Mesenchymal stem cell (in vitro differentiated cells and primary cell): ENCODE data around the gene CYYR1.
A peak's percentile ranks its signal among the peaks of the same experiment; 100 is the strongest.

Experiments used
- DNase-seq: peaks from one replicate; pipeline ENCODE4 v3.0.0-alpha.2; 2013
- H2AFZ ChIP-seq: one replicate; pipeline ENCODE4 v1.6.1; 2013; ENCODE audit warnings: low read depth, mild to moderate bottlenecking, control low read depth, inconsistent platforms, low read length, moderate library complexity
- H2AK5ac ChIP-seq: 2 replicates; pipeline ENCODE4 v1.6.1; 2013; ENCODE audit warnings: low read length, moderate library complexity, mild to moderate bottlenecking, inconsistent platforms; ENCODE audit not compliant: severe bottlenecking
- H2BK120ac ChIP-seq: one replicate; pipeline ENCODE4 v1.6.1; 2013; ENCODE audit warnings: low read depth, mild to moderate bottlenecking, inconsistent platforms, low read length, moderate library complexity
- H2BK12ac ChIP-seq, 2 experiments: one replicate each; pipeline ENCODE4 v1.6.1; 2013; ENCODE audit warnings: inconsistent platforms in 2 of 2, low read length in 2 of 2, mild to moderate bottlenecking in 2 of 2, moderate library complexity in 2 of 2, control low read depth in 1 of 2
- H2BK15ac ChIP-seq: one replicate; pipeline ENCODE4 v1.6.1; 2013; ENCODE audit warnings: mild to moderate bottlenecking, low read depth, inconsistent platforms; ENCODE audit not compliant: poor library complexity, severe bottlenecking
- H2BK5ac ChIP-seq: 2 replicates; pipeline ENCODE4 v1.6.1; 2013; ENCODE audit warnings: low read depth, mild to moderate bottlenecking, low read length, control low read depth, inconsistent platforms; ENCODE audit not compliant: poor library complexity, severe bottlenecking
- H3K14ac ChIP-seq, 2 experiments: one replicate each; pipeline ENCODE4 v1.6.1; 2013; ENCODE audit warnings: inconsistent platforms in 2 of 2, low read length in 2 of 2, control low read depth in 1 of 2, mild to moderate bottlenecking in 1 of 2, moderate library complexity in 1 of 2
- H3K18ac ChIP-seq, 2 experiments: one replicate each; pipeline ENCODE4 v1.6.1; 2013; ENCODE audit warnings: inconsistent platforms in 2 of 2, low read length in 2 of 2, control low read depth in 1 of 2, low read depth in 1 of 2, mild to moderate bottlenecking in 1 of 2
- H3K23ac ChIP-seq, 2 experiments: one replicate each; pipeline ENCODE4 v1.6.1; 2013; ENCODE audit warnings: inconsistent platforms in 2 of 2, low read length in 2 of 2, mild to moderate bottlenecking in 2 of 2, moderate library complexity in 2 of 2, control low read depth in 1 of 2
- H3K27ac ChIP-seq: 2 replicates; pipeline ENCODE4 v1.5.1; 2013; ENCODE audit warnings: mild to moderate bottlenecking, moderate library complexity, low read length, control low read depth, inconsistent platforms; ENCODE audit not compliant: poor library complexity, severe bottlenecking
- H3K27me3 ChIP-seq, 2 experiments: 2 replicates each; pipeline versions ENCODE4 v1.6.1 to v1.7.0; 2013; ENCODE audit warnings: low read length in 2 of 2, mild to moderate bottlenecking in 2 of 2, moderate library complexity in 2 of 2, control low read depth in 1 of 2, inconsistent platforms in 1 of 2; ENCODE audit not compliant: control insufficient read depth in 1 of 2, insufficient read depth in 1 of 2
- H3K36me3 ChIP-seq, 2 experiments: 2 replicates each; pipeline versions ENCODE4 v1.6.1 to v1.7.0; 2013; ENCODE audit warnings: low read length in 2 of 2, control low read depth in 1 of 2, inconsistent platforms in 1 of 2, low read depth in 1 of 2, mild to moderate bottlenecking in 1 of 2; ENCODE audit not compliant: insufficient read depth in 2 of 2, control insufficient read depth in 1 of 2
- H3K4ac ChIP-seq, 2 experiments: one replicate each; pipeline ENCODE4 v1.6.1; 2013; ENCODE audit warnings: inconsistent platforms in 2 of 2, low read length in 2 of 2, mild to moderate bottlenecking in 2 of 2, moderate library complexity in 2 of 2, control low read depth in 1 of 2, low read depth in 1 of 2
- H3K4me1 ChIP-seq: 2 replicates; pipeline ENCODE4 v1.6.1; 2013; ENCODE audit warnings: low read depth, low read length, control low read depth; ENCODE audit not compliant: control insufficient read depth, insufficient read depth
- H3K4me2 ChIP-seq: 2 replicates; pipeline ENCODE4 v1.6.1; 2013; ENCODE audit warnings: low read length, mild to moderate bottlenecking, inconsistent platforms; ENCODE audit not compliant: poor library complexity, severe bottlenecking
- H3K4me3 ChIP-seq, 2 experiments: 2 replicates each; pipeline versions ENCODE4 v1.5.1 to v1.7.0; 2013; ENCODE audit warnings: low read length in 2 of 2, mild to moderate bottlenecking in 2 of 2, control low read depth in 1 of 2, low read depth in 1 of 2; ENCODE audit not compliant: insufficient read depth in 1 of 2
- H3K79me1 ChIP-seq: replicated peaks from 2 replicates; pipeline ENCODE4 v1.6.1; 2013; ENCODE audit warnings: mild to moderate bottlenecking, control low read depth, low read length, inconsistent platforms; ENCODE audit not compliant: poor library complexity, severe bottlenecking
- H3K9ac ChIP-seq: 2 replicates; pipeline ENCODE4 v1.7.0; 2013; ENCODE audit warnings: mild to moderate bottlenecking, low read length, moderate library complexity
- H3K9me3 ChIP-seq: 2 replicates; pipeline ENCODE4 v1.7.0; 2013; ENCODE audit warnings: mild to moderate bottlenecking, low read length; ENCODE audit not compliant: control insufficient read depth
- H4K8ac ChIP-seq: one replicate; pipeline ENCODE4 v1.6.1; 2013; ENCODE audit warnings: inconsistent platforms, mild to moderate bottlenecking, low read length, moderate library complexity
- H4K91ac ChIP-seq: one replicate; pipeline ENCODE4 v1.6.1; 2013; ENCODE audit warnings: mild to moderate bottlenecking, low read length, inconsistent platforms
- WGBS: methylation state at CpG from one replicate; pipeline ENCODE4 v1.1.7; 2013; ENCODE audit warnings: mixed read lengths; 5-methylcytosine and 5-hydroxymethylcytosine counted together

The CYYR1 gene

DNA sequence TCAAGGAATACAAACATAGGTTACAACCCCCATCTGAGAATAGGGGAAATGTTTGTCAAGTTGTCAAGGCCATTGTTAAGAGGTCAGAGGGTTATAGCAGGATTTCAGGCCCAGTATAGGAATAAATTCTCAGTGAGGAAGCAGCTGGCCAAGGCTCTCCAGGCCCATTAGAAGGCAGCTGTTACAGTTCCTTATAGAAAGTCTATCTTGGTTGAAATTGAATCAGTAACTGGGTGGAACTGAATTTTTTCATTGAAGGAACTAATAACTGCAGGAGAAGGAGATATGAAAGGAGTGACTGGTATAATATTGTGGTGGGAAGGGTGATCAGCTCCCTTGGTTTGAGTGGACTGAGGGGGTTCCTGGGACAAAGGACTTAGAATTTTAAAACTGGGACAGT, 134.1 kb downstream of the CYYR1 start:
- Histone ChIP-seq H3K18ac (no peak overlapping the region), H4K91ac (no peak overlapping the region), H3K79me1 (no peaks in the 10 kb centered on the region), H3K4me2 (no peak overlapping the region), H2AK5ac (peak overlapping the region; percentile 10), H3K4me1 (peaks cover 2% of the 10 kb centered on the region), H3K14ac (no peak overlapping the region), H3K27ac (no peak overlapping the region), H3K23ac (no peak overlapping the region), H3K4me3 (no peak overlapping the region), H2BK120ac (no peak overlapping the region), H2BK15ac (no peak overlapping the region), H2BK12ac (peak overlapping the region in 1 of 2 experiments; percentile 18), H4K8ac (no peak overlapping the region), H3K36me3 (no peaks in the 10 kb centered on the region), H3K9ac (no peak overlapping the region), H2AFZ (no peak overlapping the region), H3K9me3 (no peaks in the 10 kb centered on the region), H3K27me3 (no peaks in the 10 kb centered on the region), H2BK5ac (no peak overlapping the region), H3K4ac (no peak overlapping the region)
- DNase-seq = no peak

DNA sequence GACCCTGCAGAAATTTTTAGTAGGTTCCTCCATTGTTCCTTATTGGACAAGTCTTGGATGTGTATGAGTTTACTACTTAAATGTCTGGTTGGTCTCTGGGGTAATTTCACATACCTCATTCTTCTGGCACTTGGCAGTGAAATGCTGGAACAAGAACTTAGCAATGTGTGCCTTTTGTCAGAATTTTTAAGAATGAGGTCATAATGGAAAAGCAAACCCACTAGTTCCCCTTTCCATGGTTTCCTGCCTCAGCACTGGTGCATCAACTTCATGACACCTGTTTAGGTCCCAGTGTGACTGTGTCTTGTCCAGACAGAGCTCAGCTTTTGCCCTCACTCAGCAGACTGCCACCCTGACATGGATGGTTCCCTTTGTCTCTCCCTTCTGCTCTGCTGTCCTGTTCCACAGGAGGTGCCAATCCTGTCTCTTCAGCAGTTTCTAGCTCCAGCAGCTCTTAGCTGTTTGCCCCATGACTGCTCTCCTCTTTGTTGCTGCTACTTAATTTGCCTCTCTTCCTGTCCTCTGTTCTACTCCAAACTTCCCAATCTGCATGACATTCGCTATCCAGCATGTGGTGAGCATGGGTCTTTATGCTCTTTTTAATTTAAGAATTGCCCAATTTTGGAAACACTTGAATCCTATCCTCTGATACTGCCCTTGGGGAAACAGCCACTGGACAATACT, 135.6 kb downstream of the CYYR1 start:
- no peak overlapping the region for H3K4me2 ChIP-seq
- H3K14ac ChIP-seq = no peak overlapping the region
- no peak overlapping the region for H4K91ac ChIP-seq
- H3K9ac ChIP-seq = no peak overlapping the region
- H3K9me3 ChIP-seq = no peaks in the 10 kb centered on the region
- H2AK5ac ChIP-seq = no peak overlapping the region
- H3K4me1 ChIP-seq = peaks cover 2% of the 10 kb centered on the region
- no peak overlapping the region for H3K27ac ChIP-seq
- H3K4me3 ChIP-seq = no peak overlapping the region
- H3K27me3 ChIP-seq = no peaks in the 10 kb centered on the region
- H2BK15ac ChIP-seq = no peak overlapping the region
- no peak overlapping the region for H3K4ac ChIP-seq
- WGBS = 58% methylated on average over 1 of the region's 1 CpG
- H4K8ac ChIP-seq = no peak overlapping the region
- H3K36me3 ChIP-seq = no peaks in the 10 kb centered on the region
- H2AFZ ChIP-seq = no peak overlapping the region
- H2BK5ac ChIP-seq = no peak overlapping the region
- DNase-seq = no peak
- no peak overlapping the region for H2BK120ac ChIP-seq
- H3K18ac ChIP-seq = no peak overlapping the region
- no peak overlapping the region for H3K23ac ChIP-seq
- H2BK12ac ChIP-seq = no peak overlapping the region
- no peaks in the 10 kb centered on the region for H3K79me1 ChIP-seq

DNA sequence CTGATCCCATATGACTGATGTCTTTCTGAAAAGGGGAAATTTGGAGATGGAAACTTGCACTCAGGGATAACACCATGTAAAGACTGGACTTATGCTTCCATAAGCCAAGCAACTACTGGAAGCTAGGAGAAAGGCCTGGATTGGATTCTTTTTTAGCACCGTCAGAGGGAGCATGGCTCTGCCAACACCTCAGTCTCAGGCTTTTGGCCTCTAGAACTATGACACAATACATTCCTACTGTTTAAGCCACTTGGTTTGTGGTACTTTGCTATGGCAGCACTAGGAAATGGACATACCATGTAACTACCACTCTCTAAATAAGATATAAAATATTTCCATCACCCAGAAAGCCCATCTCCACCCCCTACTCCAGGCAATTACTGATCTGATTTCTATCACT, 139.7 kb downstream of the CYYR1 start:
- Histone ChIP-seq H3K9ac (no peak overlapping the region), H3K27me3 (no peaks in the 10 kb centered on the region), H2BK120ac (no peak overlapping the region), H3K79me1 (no peaks in the 10 kb centered on the region), H3K4me2 (no peak overlapping the region), H3K4me1 (peaks cover 2% of the 10 kb centered on the region), H3K36me3 (no peaks in the 10 kb centered on the region), H3K9me3 (no peaks in the 10 kb centered on the region), H2BK5ac (no peak overlapping the region), H4K91ac (no peak overlapping the region), H3K4ac (no peak overlapping the region), H3K18ac (no peak overlapping the region), H3K14ac (no peak overlapping the region), H2BK15ac (no peak overlapping the region), H3K4me3 (no peak overlapping the region), H2AFZ (no peak overlapping the region), H3K27ac (no peak overlapping the region), H2BK12ac (no peak overlapping the region), H3K23ac (no peak overlapping the region), H2AK5ac (no peak overlapping the region), H4K8ac (no peak overlapping the region)
- DNase-seq = no peak
- 100% methylated on average over 1 of the region's 1 CpG for WGBS

DNA sequence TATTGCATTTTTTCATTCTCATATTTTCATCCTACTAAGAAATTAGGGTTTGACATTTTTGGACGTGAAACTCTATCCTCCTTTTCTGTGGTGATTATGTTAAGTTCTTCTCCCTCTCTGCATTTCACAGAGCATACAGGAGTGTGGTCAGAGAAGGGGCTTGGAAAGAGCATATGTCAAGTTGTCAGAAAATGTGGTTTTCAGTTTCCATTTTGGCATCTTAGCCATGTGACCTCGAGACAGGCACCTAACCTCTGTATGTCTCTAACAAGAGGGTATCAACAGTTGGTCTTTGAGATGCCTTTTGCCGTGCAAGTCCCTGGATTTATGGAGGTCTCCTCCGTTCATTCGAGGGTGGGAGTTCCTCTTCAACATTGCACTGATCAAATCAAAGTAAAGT, 140.7 kb downstream of the CYYR1 start:
- no peaks in the 10 kb centered on the region for H3K9me3 ChIP-seq
- H2AK5ac ChIP-seq = no peak overlapping the region
- H3K4me3 ChIP-seq = no peak overlapping the region
- no peak overlapping the region for H3K4me2 ChIP-seq
- H4K91ac ChIP-seq = no peak overlapping the region
- no peak overlapping the region for H4K8ac ChIP-seq
- no peak overlapping the region for H3K14ac ChIP-seq
- no peak overlapping the region for H2BK120ac ChIP-seq
- H3K27me3 ChIP-seq = no peaks in the 10 kb centered on the region
- H2BK12ac ChIP-seq = no peak overlapping the region
- H3K18ac ChIP-seq = no peak overlapping the region
- peaks cover under 1% of the 10 kb centered on the region for H3K4me1 ChIP-seq
- H2BK5ac ChIP-seq = no peak overlapping the region
- H3K27ac ChIP-seq = no peak overlapping the region
- H3K9ac ChIP-seq = no peak overlapping the region
- no peak overlapping the region for H3K4ac ChIP-seq
- DNase-seq = no peak
- H2BK15ac ChIP-seq = no peak overlapping the region
- 86% methylated on average over 3 of the region's 5 CpGs for WGBS
- H3K23ac ChIP-seq = no peak overlapping the region
- H3K79me1 ChIP-seq = no peaks in the 10 kb centered on the region
- no peaks in the 10 kb centered on the region for H3K36me3 ChIP-seq
- H2AFZ ChIP-seq = no peak overlapping the region
